HEK293T (cell line): Measurements from ENCODE around the gene TP53BP1.

Source experiments
- CTCF ChIA-PET: fragments of 350-600 bp; formaldehyde crosslinking; extraction: SDS; loops from one replicate; lab custom pipeline; 2021; ENCODE audit warnings: antibody characterized with exemption, inconsistent platforms; lab: Yijun Ruan, JAX
- POLR2A ChIA-PET: fragments of 350-600 bp; formaldehyde crosslinking; extraction: SDS; loops from one replicate; lab custom pipeline; 2020; ENCODE audit warnings: antibody characterized with exemption, inconsistent platforms; lab: Yijun Ruan, JAX
- DNase-seq: peaks from one replicate; pipeline ENCODE4 v3.0.0; 2012; ENCODE audit warnings: mixed read lengths; ENCODE audit errors: extremely low spot score
- ARNT ChIP-seq: fragments of 450-650 bp; IDR thresholded peaks from 2 replicates; pipeline ENCODE4 v1.6.1; 2017; ENCODE audit warnings: mild to moderate bottlenecking
- BHLHE40 ChIP-seq: fragments of 450-650 bp; IDR thresholded peaks from 2 replicates; pipeline ENCODE4 v1.6.1; 2016; ENCODE audit warnings: mild to moderate bottlenecking, moderate library complexity, borderline replicate concordance
- CTBP1 ChIP-seq: fragments of 450-650 bp; IDR thresholded peaks from 2 replicates; pipeline ENCODE4 v1.6.1; 2016; ENCODE audit warnings: borderline replicate concordance
- ELF4 ChIP-seq: fragments of 450-650 bp; IDR thresholded peaks from 2 replicates; pipeline ENCODE4 v1.6.1; 2017; ENCODE audit warnings: antibody characterized with exemption
- FOXA1 ChIP-seq: fragments of 450-650 bp; IDR thresholded peaks from 2 replicates; pipeline ENCODE4 v1.6.1; 2016; ENCODE audit warnings: mild to moderate bottlenecking
- FOXK2 ChIP-seq: fragments of 450-650 bp; IDR thresholded peaks from 2 replicates; pipeline ENCODE4 v1.6.1; 2016; ENCODE audit warnings: mild to moderate bottlenecking
- FOXM1 ChIP-seq: fragments of 450-650 bp; IDR thresholded peaks from 2 replicates; pipeline ENCODE4 v1.6.1; 2017; ENCODE audit warnings: mild to moderate bottlenecking, borderline replicate concordance
- HDGF ChIP-seq: fragments of 450-650 bp; IDR thresholded peaks from 2 replicates; pipeline ENCODE4 v1.6.1; 2017; ENCODE audit warnings: antibody characterized with exemption, borderline replicate concordance
- L3MBTL2 ChIP-seq: fragments of 450-650 bp; conservative IDR thresholded peaks from 2 replicates; pipeline ENCODE4 v1.6.1; 2016; ENCODE audit warnings: mild to moderate bottlenecking
- LEF1 ChIP-seq: fragments of 450-650 bp; IDR thresholded peaks from 2 replicates; pipeline ENCODE4 v1.6.1; 2017; ENCODE audit warnings: mild to moderate bottlenecking, borderline replicate concordance
- NFRKB ChIP-seq: fragments of 450-650 bp; IDR thresholded peaks from 2 replicates; pipeline ENCODE4 v1.6.1; 2016; ENCODE audit warnings: mild to moderate bottlenecking, moderate library complexity
- SP1 ChIP-seq: fragments of 450-650 bp; IDR thresholded peaks from 2 replicates; pipeline ENCODE4 v1.6.1; 2017
- SUZ12 ChIP-seq: fragments of 450-650 bp; IDR thresholded peaks from 2 replicates; pipeline ENCODE4 v1.6.1; 2016; ENCODE audit warnings: mild to moderate bottlenecking
- TARDBP ChIP-seq: fragments of 450-650 bp; IDR thresholded peaks from 2 replicates; pipeline ENCODE4 v1.6.1; 2016
- ZNF384 ChIP-seq: fragments of 450-650 bp; IDR thresholded peaks from 2 replicates; pipeline ENCODE4 v1.6.1; 2016
- TF ChIP-seq, protein P1 (sequence below): fragments of 450-650 bp; IDR thresholded peaks from 2 replicates; pipeline ENCODE4 v1.6.1; 2016

Gene TP53BP1

DNA sequence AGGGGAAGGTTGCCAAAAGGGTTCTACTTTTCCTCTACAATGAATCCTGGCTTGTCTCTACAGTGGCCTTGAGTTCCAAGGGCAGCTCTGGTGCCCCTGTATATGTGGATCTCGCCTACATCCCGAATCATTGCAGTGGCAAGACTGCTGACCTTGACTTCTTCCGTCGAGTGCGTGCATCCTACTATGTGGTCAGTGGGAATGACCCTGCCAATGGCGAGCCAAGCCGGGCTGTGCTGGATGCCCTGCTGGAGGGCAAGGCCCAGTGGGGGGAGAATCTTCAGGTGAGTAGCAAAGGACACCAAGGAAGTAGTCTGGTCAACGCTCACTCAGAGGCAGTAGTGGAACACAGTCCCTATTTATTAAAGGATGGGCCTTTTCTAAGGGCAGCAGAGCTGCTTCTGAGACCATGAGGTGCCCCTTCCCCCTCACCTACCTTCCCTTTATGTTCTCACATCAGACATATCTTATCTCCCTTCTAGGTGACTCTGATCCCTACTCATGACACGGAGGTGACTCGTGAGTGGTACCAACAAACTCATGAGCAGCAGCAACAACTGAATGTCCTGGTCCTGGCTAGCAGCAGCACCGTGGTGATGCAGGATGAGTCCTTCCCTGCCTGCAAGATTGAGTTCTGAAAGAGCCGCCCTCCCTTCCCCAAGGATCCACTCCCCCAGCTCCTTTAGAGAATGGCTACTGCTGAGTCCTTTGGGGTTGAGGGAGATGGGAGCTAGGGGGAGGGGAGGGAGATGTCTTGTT is 36.8 kb upstream of the TP53BP1 start:
- TF ChIP-seq SUZ12, result no peak
- no peak for TF ChIP-seq FOXA1
- no peak for TF ChIP-seq L3MBTL2
- no peak for TF ChIP-seq ARNT
- no peak for TF ChIP-seq SP1
- no peak for TF ChIP-seq CTBP1
- no peak for TF ChIP-seq NFRKB
- TF ChIP-seq LEF1, result no peak
- no peak for TF ChIP-seq ELF4
- TF ChIP-seq, protein P1, sequence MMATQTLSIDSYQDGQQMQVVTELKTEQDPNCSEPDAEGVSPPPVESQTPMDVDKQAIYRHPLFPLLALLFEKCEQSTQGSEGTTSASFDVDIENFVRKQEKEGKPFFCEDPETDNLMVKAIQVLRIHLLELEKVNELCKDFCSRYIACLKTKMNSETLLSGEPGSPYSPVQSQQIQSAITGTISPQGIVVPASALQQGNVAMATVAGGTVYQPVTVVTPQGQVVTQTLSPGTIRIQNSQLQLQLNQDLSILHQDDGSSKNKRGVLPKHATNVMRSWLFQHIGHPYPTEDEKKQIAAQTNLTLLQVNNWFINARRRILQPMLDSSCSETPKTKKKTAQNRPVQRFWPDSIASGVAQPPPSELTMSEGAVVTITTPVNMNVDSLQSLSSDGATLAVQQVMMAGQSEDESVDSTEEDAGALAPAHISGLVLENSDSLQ, result no peak
- TF ChIP-seq ZNF384, result no peak
- TF ChIP-seq HDGF, result no peak
- TF ChIP-seq FOXK2, result no peak
- TF ChIP-seq BHLHE40, result no peak
- no peak for TF ChIP-seq FOXM1
- no peak for TF ChIP-seq TARDBP
- ChIA-PET CTCF (no interaction called here), POLR2A (interaction anchor here (1.3 kb wide), 1 partner anchor 19 kb away, joined by 4 read pairs; no protein-coding TSS in a partner anchor)
- DNase-seq, result no peak

DNA sequence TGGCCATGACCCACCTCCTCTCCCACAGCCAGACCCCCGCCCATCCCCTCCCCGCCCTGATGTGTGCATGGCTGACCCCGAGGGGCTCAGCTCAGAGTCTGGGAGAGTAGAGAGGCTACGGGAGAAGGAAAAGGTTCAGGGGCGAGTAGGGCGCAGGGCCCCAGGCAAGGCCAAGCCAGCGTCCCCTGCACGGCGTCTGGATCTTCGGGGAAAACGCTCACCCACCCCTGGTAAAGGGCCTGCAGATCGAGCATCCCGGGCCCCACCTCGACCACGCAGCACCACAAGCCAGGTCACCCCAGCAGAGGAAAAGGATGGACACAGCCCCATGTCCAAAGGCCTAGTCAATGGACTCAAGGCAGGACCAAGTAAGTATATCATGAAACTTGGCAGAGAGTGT is 36.2 kb upstream of the TP53BP1 start:
- CTCF ChIA-PET, result no interaction called here
- POLR2A ChIA-PET, result interaction anchor here (1.3 kb wide), 1 partner anchor 11 kb away, joined by 3 read pairs; no protein-coding TSS in a partner anchor
- TF ChIP-seq SP1 (no peak), HDGF (no peak), FOXA1 (no peak), FOXK2 (no peak), L3MBTL2 (no peak), TARDBP (no peak), NFRKB (no peak)
- no peak for DNase-seq

DNA sequence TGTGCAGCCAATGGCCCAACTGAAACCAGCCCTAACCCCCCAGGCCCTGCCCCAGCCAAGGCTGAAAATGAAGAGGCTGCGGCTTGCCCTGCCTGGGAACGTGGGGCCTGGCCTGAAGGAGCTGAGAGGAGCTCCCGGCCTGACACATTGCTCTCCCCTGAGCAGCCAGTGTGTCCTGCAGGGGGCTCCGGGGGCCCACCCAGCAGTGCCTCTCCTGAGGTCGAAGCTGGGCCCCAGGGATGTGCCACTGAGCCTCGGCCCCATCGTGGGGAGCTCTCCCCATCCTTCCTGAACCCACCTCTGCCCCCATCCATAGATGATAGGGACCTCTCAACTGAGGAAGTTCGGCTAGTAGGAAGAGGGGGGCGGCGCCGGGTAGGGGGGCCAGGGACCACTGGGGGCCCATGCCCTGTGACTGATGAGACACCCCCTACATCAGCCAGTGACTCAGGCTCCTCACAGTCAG is 35.6 kb upstream of the TP53BP1 start:
- ChIA-PET POLR2A (interaction anchor here (1.3 kb wide), 2 partner anchors 10 to 18 kb away, joined by 3 to 6 read pairs; no protein-coding TSS in a partner anchor), CTCF (no interaction called here)
- TF ChIP-seq ELF4 (no peak), SP1 (no peak), ZNF384 (no peak), ARNT (no peak), BHLHE40 (no peak)
- no peak for DNase-seq

- ChIA-PET CTCF (interaction anchor here (0.8 to 2.1 kb wide), 2 partner anchors 14 to 18 kb away, joined by 3 to 7 read pairs; no protein-coding TSS in a partner anchor), POLR2A (interaction anchor here (0.6 to 1.3 kb wide), 3 partner anchors 10 to 29 kb away, joined by 3 to 6 read pairs (median 3); no protein-coding TSS in a partner anchor)
- TF ChIP-seq FOXA1 (no peak), ELF4 (no peak), LEF1 (no peak), TARDBP (no peak), SUZ12 (no peak), ZNF384 (no peak), SP1 (no peak), FOXM1 (no peak), ARNT (no peak), BHLHE40 (no peak), NFRKB (no peak), HDGF (no peak)
- TF ChIP-seq, protein P1, result no peak
- no peak for DNase-seq
These were observed 35.0 kb upstream of the TP53BP1 start for GRCh38 chr15:43527802-43528541.

DNA sequence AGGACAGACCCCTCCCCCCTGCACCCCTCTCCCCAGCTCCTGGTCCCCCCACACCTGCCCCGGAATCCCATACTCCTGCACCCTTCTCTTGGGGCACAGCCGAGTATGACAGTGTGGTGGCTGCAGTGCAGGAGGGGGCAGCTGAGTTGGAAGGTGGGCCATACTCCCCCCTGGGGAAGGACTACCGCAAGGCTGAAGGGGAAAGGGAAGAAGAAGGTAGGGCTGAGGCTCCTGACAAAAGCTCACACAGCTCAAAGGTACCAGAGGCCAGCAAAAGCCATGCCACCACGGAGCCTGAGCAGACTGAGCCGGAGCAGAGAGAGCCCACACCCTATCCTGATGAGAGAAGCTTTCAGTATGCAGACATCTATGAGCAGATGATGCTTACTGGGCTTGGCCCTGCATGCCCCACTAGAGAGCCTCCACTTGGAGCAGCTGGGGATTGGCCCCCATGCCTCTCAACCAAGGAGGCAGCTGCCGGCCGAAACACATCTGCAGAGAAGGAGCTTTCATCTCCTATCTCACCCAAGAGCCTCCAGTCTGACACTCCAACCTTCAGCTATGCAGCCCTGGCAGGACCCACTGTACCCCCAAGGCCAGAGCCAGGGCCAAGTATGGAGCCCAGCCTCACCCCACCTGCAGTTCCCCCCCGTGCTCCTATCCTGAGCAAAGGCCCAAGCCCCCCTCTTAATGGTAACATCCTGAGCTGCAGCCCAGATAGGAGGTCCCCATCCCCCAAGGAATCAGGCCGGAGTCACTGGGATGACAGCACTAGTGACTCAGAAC is 34.3 kb upstream of the TP53BP1 start:
- no peak for TF ChIP-seq NFRKB
- TF ChIP-seq ARNT, result no peak
- no peak for TF ChIP-seq BHLHE40
- no peak for TF ChIP-seq ELF4
- TF ChIP-seq TARDBP, result no peak
- no peak for TF ChIP-seq FOXM1
- no peak for TF ChIP-seq FOXA1
- TF ChIP-seq SUZ12, result no peak
- TF ChIP-seq CTBP1, result no peak
- TF ChIP-seq, protein P1, result no peak
- no peak for TF ChIP-seq ZNF384
- TF ChIP-seq HDGF, result no peak
- ChIA-PET POLR2A (interaction anchor here (0.6 to 1.3 kb wide), 2 partner anchors 17 to 30 kb away, joined by 3 to 6 read pairs; no protein-coding TSS in a partner anchor), CTCF (interaction anchor here (0.6 to 2.1 kb wide), 3 partner anchors 13 to 248 kb away, joined by 3 to 7 read pairs (median 3); no protein-coding TSS in a partner anchor)
- DNase-seq, result no peak
